GM06990 (cell line): Measurements from ENCODE around the gene TMCO4.

Source experiments
- DNase-seq: peaks from one replicate; pipeline ENCODE4 v3.0.0-alpha.2; 2011; ENCODE audit not compliant: insufficient read length; ENCODE audit errors: extremely low read depth
- H3K27me3 ChIP-seq: replicated peaks from 2 replicates; pipeline ENCODE4 v1.6.0; 2011; ENCODE audit warnings: low read length; ENCODE audit not compliant: control insufficient read depth, insufficient read depth
- H3K36me3 ChIP-seq: 2 replicates; pipeline ENCODE4 v1.5.1; 2011; ENCODE audit warnings: low read length; ENCODE audit not compliant: control insufficient read depth, insufficient read depth
- H3K4me3 ChIP-seq: replicated peaks from 2 replicates; pipeline ENCODE4 v1.5.1; 2011; ENCODE audit warnings: low read depth, mild to moderate bottlenecking, control low read depth, low read length
- CTCF ChIP-seq: IDR thresholded peaks from 2 replicates; pipeline ENCODE4 v1.5.1; 2011; ENCODE audit warnings: low read length, control low read depth, mild to moderate bottlenecking, inconsistent platforms; ENCODE audit not compliant: insufficient read depth, poor library complexity, severe bottlenecking

The TMCO4 gene

GRCh38 chr1:19776287-19776686, 23.4 kb downstream of the TMCO4 start:
- TF ChIP-seq CTCF: no peak
- no peak overlapping the region for H3K4me3 ChIP-seq
- no peaks in the 10 kb centered on the region for H3K27me3 ChIP-seq
- peaks cover 7% of the 10 kb centered on the region for H3K36me3 ChIP-seq
- DNase-seq: no peak

- Histone ChIP-seq H3K36me3 (peaks cover 7% of the 10 kb centered on the region), H3K4me3 (no peak overlapping the region), H3K27me3 (no peaks in the 10 kb centered on the region)
- DNase-seq: no peak
- no peak for TF ChIP-seq CTCF
Measured at GRCh38 chr1:19775831-19776230, 23.9 kb downstream of the TMCO4 start.

GRCh38 chr1:19775317-19775716, 24.4 kb downstream of the TMCO4 start:
- DNase-seq: no peak
- no peak overlapping the region for H3K4me3 ChIP-seq
- peaks cover 5% of the 10 kb centered on the region for H3K36me3 ChIP-seq
- no peak for TF ChIP-seq CTCF
- no peaks in the 10 kb centered on the region for H3K27me3 ChIP-seq

GRCh38 chr1:19774180-19774785, 25.4 kb downstream of the TMCO4 start:
- H3K27me3 ChIP-seq: no peaks in the 10 kb centered on the region
- TF ChIP-seq CTCF: no peak
- DNase-seq: no peak
- no peak overlapping the region for H3K4me3 ChIP-seq
- peaks cover 2% of the 10 kb centered on the region for H3K36me3 ChIP-seq

- TF ChIP-seq CTCF: no peak
- DNase-seq: no peak
- no peak overlapping the region for H3K4me3 ChIP-seq
Measured at GRCh38 chr1:19773485-19773884, 26.2 kb downstream of the TMCO4 start.

GRCh38 chr1:19772053-19772452, 27.7 kb downstream of the TMCO4 start:
- TF ChIP-seq CTCF: no peak
- Histone ChIP-seq H3K36me3 (peaks cover 2% of the 10 kb centered on the region), H3K4me3 (no peak overlapping the region), H3K27me3 (no peaks in the 10 kb centered on the region)
- DNase-seq: no peak

More at GRCh38 chr1:19773485-19773884, 26.2 kb downstream of the TMCO4 start:
- peaks cover 2% of the 10 kb centered on the region for H3K36me3 ChIP-seq
- no peaks in the 10 kb centered on the region for H3K27me3 ChIP-seq
